ES-I3 (cell line): ENCODE data around the gene SPAM1.
"Not testable (repeated sequence)": the region's sequence is repeated elsewhere in the genome, so short reads cannot be mapped to it uniquely, and the experiment has no call there.

Source experiments
- H3K36me3 ChIP-seq: 2 replicates; pipeline ENCODE4 v1.6.1; 2013; ENCODE audit warnings: mild to moderate bottlenecking, low read length, control low read depth, moderate library complexity; ENCODE audit not compliant: insufficient read depth
- H3K4me1 ChIP-seq: 2 replicates; pipeline ENCODE4 v1.6.1; 2013; ENCODE audit warnings: mild to moderate bottlenecking, control low read depth, low read length; ENCODE audit not compliant: insufficient read depth
- H3K9ac ChIP-seq: 2 replicates; pipeline ENCODE4 v1.6.1; 2013; ENCODE audit warnings: low read depth, mild to moderate bottlenecking, low read length, moderate library complexity
- H3K9me3 ChIP-seq: 2 replicates; pipeline ENCODE4 v1.6.1; 2013; ENCODE audit warnings: mild to moderate bottlenecking, low read length, moderate library complexity; ENCODE audit not compliant: control insufficient read depth, insufficient read depth

The SPAM1 gene

DNA sequence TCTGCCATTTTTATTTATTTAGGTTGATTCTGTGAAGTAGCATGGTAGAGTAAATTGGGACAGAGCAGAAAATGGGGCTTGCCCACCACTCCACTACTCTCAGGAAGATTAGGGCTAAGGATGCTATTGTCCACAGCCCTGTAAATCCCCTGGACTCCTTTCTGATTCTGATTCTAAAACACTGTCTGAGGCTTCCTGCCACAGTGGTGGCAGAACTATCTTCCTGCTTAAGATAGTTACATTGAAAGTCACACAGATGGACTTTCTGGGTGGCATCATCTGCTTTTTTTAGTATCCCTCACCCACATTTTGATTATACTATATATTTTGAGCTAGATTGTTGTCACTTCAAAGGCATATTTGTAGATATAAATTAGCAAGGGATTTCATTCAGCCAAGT lies 50.0 kb downstream of the SPAM1 start:
- Histone ChIP-seq H3K4me1 (peaks cover 9% of the 10 kb centered on the region; the same call in 1 of the 2 replicates), H3K36me3 (no peaks in the 10 kb centered on the region), H3K9ac (no peak overlapping the region), H3K9me3 (no peaks in the 10 kb centered on the region)

DNA sequence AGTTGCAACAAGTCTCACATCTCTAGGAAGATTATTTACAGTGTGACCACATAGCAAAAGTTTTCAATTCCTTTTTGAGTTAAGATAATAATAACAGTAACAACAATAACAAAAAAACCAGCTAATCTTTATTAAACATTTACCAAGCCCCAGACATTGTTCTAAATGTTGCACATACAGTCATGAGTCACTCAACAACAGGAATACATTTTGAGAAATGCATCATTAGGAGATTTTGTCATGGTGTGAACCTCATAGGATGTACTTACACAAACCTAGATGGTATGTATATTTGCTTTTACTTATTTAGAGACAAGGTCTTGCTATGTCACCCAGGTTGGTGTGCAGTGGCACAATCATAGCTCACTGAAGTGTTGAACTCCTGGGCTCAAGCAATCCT lies 52.0 kb downstream of the SPAM1 start:
- no peak overlapping the region for H3K9ac ChIP-seq
- no peaks in the 10 kb centered on the region for H3K36me3 ChIP-seq
- peaks cover 4% of the 10 kb centered on the region; the same call in 1 of the 2 replicates for H3K9me3 ChIP-seq
- peaks cover 9% of the 10 kb centered on the region; the same call in 1 of the 2 replicates for H3K4me1 ChIP-seq

DNA sequence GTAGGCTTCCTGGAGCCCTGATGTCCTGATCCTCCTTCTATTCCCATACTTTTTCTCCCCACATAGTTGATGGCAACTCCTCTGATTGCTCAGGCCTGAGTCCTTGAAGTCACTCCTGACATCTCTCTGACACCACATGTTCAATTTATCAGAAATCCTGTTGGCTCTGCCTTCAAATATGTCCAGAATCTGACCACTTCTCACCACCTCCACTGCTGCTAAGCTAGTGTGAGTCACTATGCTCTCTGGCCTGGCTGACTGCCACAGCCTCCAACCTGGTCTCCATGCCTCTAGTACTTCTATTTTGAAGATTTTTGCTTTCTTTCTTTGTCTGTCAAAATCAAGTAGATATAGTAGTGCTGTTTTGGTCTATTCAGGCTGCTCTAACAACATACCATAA lies 54.8 kb downstream of the SPAM1 start:
- Histone ChIP-seq H3K9me3 (peaks cover 6% of the 10 kb centered on the region; the same call in 1 of the 2 replicates), H3K4me1 (peaks cover 1% of the 10 kb centered on the region; the same call in 1 of the 2 replicates), H3K9ac (no peak overlapping the region), H3K36me3 (no peaks in the 10 kb centered on the region)

DNA sequence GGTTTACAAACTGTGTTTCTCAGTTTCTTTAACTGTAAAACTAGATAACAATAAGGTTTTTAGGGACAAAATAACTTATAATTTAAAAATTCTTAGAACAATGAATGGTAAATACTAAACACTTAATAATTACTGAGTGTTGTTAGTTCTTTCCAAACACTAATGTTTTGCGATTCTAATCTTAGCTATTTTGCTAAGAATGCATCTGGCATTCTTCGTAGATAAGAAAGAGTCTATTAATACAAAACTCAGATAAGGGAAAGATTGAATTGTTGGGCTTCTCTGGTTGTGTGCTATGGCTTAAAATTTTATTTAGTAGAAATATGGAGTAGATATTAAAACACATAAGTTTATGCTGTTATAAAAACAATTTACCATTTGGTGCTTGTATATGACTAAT lies 62.4 kb downstream of the SPAM1 start:
- H3K4me1 ChIP-seq: no peaks in the 10 kb centered on the region
- H3K36me3 ChIP-seq: no peaks in the 10 kb centered on the region
- H3K9ac ChIP-seq: no peak overlapping the region
- H3K9me3 ChIP-seq: no peaks in the 10 kb centered on the region

DNA sequence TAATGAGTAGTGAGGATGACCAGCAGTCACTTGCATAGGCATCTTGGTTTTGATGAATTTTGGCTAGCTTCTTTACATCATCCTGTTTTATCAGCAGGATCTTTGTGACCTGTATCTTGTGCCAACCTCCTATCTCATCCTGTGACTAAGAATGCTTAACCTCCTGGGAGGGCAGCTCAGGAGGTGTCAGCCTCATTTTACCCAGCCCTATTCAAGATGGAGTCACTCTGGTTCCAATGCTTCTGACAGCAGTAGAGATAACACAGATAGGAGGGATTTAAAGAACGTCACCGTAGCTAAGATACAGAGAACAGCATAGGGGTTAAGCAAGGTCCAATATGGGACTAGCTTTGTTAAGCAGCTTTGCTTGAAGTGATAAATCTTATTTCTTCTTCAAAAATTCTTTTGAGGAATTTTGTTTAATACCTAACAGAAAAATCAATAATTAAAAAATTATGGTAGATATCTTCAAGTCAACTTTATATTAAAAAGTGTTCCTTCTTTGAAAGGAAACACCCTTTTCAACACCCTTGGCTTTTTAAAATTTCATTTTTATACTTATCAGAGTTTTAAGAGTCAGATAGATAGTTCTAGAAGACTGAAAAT lies 68.0 kb downstream of the SPAM1 start:
- Histone ChIP-seq H3K9ac (no peak overlapping the region), H3K9me3 (no peaks in the 10 kb centered on the region), H3K4me1 (peaks cover 14% of the 10 kb centered on the region), H3K36me3 (no peaks in the 10 kb centered on the region)

DNA sequence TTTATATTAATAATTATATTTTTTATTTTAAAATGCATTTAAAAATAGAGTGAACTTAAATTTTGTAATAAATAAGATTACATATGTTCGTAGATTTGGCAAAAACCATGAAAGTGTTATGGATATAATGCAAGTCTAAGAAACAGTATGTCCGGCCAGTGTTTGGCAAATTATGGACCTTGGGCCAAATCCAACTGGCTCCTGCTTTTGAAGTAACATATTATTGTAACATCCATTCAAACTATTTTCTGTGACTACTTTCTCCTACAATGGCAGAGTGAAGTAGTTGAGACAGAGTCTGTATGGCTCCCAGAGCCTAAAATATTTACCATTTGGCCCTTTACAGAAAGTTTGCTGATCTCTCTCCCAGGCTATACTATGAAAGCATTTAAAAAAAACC lies 69.0 kb downstream of the SPAM1 start:
- H3K9ac ChIP-seq: no peak overlapping the region
- H3K4me1 ChIP-seq: peaks cover 14% of the 10 kb centered on the region
- H3K9me3 ChIP-seq: no peaks in the 10 kb centered on the region
- no peaks in the 10 kb centered on the region for H3K36me3 ChIP-seq

DNA sequence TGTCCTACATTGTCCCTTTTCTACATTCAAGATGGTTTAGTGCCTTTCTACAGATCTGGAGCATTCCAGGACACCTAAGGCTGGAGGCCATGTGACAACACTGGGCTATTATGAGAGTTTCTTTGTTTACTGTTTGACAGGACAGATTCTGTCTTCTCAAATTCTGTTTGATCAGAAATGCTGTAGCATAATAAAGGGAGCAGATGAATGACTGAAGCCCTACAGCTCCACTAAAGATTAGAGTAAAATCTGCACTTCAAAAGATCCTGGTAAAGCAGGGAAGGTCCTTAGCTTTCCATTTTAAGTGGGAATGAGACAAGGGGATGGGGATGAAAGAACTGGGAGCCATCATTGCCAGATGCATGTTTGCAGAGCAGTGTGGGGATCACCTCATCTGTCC lies 69.4 kb downstream of the SPAM1 start:
- Histone ChIP-seq H3K9me3 (no peaks in the 10 kb centered on the region), H3K36me3 (no peaks in the 10 kb centered on the region), H3K9ac (no peak overlapping the region), H3K4me1 (peaks cover 14% of the 10 kb centered on the region)

DNA sequence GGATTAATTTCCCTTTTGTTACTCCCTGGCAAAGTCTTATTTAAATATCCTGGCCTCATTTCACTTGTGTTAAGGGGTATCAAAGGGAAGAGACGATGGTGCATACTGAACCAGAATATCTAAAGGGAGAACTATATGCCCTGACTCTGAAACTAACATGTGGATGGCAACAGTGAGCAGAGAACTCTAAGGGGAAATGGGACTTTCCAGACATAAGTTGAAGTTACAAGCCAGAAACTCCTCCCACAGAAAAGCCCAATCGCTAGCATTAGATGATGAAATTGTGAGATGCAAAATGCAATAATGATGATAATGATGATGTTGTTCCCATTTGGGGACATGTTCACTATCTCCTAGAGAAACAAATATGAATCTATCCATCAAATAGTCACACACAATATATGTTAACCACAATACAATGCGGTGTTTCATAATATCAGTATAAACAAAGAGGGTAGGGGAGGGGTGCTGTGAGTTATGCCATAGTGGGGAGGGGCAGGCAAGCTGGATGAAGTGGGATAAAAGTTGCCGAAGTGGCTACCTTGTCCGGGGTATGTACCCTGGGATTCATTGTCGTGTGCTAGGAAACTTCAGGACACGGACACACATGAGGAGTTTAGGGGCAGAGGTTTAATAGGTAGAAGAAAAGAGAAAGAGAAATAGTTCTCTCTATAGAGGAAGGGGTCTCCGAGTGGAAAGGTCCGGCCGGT lies 70.7 kb downstream of the SPAM1 start:
- Histone ChIP-seq H3K4me1 (peaks cover 14% of the 10 kb centered on the region), H3K9ac (no peak overlapping the region), H3K36me3 (no peaks in the 10 kb centered on the region), H3K9me3 (no peaks in the 10 kb centered on the region)

DNA sequence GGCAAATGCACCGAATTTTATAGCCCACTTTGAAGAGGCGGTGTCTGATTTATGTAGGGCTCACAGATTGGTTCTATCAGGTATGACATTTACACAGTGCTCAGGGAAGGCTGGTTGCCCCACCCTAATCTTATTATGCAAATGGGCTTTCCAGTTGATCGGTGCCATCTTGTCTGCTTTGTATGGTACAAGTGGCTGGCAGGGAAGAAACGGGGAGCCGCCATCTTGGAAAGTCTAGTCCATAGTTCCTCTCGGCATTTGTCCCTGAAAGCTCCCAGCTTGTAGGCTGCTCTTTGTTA lies 71.2 kb downstream of the SPAM1 start:
- H3K4me1 ChIP-seq: peaks cover 14% of the 10 kb centered on the region
- H3K9ac ChIP-seq: no peak overlapping the region
- H3K36me3 ChIP-seq: no peaks in the 10 kb centered on the region
- H3K9me3 ChIP-seq: no peaks in the 10 kb centered on the region

DNA sequence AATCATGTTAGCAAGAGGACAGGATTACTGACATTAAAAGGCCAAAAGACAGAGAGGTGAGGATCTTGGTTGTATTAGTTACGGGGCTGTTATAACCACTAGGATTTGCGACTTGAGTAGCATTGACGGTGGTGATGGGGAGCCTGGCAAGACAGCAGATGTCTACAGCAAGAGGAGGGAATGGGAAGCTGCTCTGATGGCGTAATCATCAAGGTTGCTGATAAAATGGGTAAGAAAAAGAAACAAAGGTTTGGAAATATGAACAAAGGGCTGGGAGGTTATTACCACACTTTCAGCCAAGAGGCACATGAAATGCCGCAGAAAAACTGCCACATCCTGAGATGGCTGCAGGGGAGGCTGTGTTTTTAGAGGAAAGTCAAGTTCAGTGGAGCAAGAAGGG lies 73.9 kb downstream of the SPAM1 start:
- Histone ChIP-seq H3K36me3 (no peaks in the 10 kb centered on the region), H3K9ac (no peak overlapping the region), H3K4me1 (peaks cover 14% of the 10 kb centered on the region), H3K9me3 (no peaks in the 10 kb centered on the region)

DNA sequence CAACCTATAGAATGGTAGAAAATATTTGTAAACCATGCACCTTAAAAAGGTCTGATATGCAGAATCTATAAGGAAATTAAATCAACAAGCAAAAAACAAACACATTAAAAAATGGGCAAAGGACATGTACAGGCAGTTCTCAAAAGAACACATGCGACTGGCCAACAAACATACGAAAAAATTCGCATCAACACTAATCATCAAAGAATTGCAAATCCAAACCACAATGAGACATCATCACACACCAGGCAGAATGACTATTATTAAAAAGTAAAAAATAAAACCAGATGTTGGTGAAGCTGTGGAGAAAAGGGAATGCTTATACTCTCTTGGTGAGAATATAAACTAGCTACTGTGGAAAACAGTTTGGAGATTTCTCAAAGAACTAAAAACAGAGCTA lies 74.7 kb downstream of the SPAM1 start:
- Histone ChIP-seq H3K9ac (no peak overlapping the region), H3K36me3 (no peaks in the 10 kb centered on the region), H3K4me1 (peaks cover 7% of the 10 kb centered on the region), H3K9me3 (no peaks in the 10 kb centered on the region)

DNA sequence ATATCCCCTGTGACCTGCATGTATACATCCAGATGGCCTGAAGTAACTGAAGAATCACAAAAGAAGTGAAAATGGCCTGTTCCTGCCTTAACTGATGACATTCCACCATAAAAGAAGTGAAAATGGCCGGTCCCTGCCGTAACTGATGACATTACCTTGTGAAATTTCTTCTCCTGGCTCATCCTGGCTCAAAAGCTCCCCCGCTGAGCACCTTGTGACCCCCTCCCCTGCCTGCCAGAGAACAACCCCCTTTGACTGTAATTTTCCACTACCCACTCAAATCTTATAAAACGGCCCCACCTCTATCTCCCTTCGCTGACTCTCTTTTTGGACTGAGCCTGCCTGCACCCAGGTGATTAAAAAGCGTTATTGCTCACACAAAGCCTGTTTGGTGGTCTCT lies 83.3 kb downstream of the SPAM1 start:
- not testable (repeated sequence) for H3K36me3 ChIP-seq, H3K9ac ChIP-seq, H3K9me3 ChIP-seq, H3K4me1 ChIP-seq

DNA sequence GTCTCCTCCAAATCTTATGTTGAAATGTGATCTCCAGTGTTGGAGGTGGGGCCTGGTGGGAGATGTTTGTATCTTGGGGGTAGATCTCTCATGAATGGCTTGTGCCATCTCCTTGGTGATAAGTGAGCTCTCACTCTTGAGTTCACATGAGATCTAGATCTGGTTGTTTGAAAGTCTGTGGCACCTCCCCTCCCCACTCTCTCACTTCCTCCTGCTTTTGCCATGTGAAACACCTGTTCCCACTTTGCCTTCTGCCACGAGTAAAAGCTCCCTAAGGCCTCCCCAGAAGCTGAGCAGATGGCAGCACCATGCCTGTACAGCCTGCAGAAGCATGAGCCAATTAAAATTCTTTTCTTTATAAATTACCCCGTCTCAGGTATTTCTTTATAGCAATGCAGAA lies 84.3 kb downstream of the SPAM1 start:
- Histone ChIP-seq H3K4me1 (peaks cover 10% of the 10 kb centered on the region), H3K36me3 (no peaks in the 10 kb centered on the region)

More for the DNA sequence above, 84.3 kb downstream of the SPAM1 start:
- Histone ChIP-seq H3K9ac (no peak overlapping the region), H3K9me3 (no peaks in the 10 kb centered on the region)
